ENCODE measurements around the gene POLR2I. TPM values are rescaled to one million over a fixed set of nuclear protein-coding genes. Genes with fewer than 3 reads are reported as not detected.

Gene POLR2I
- total RNA-seq, 1 experiment from 2014 or later: 146 TPM

DNA sequence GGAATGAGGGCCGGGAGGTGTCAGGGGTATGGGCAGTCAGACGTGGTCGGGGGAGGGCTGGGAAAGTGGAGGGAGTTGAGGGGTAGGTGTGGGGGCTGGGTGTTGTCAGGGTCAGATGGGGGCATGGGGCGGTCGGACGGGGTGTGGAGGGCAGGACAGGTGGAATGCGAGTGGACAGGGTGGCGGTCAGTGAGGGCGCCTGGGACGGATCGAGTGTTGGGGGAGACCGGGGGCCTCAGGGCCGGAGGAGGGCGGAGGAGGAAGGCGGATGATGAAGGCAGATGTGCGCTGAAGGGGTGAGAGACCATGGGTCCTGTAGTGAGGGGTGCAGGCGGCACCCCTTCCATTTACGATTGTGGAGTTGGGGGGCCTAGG lies 6.3 kb upstream of the POLR2I start:
- Histone ChIP-seq H2AFZ (ENCODE audit: low read length) (no peak overlapping the region), H2BK5ac (ENCODE audit: insufficient read length, low read length) (no peak overlapping the region), H4K20me1 (ENCODE audit: control insufficient read depth, insufficient read depth, insufficient read length) (no peaks in the 10 kb centered on the region), H2BK15ac (ENCODE audit: low read depth, low read length) (no peak overlapping the region), H2BK120ac (ENCODE audit: low read depth, low read length, poor library complexity, severe bottlenecking) (no peak overlapping the region), H3K4me1 (ENCODE audit: insufficient read depth, low read length) (no peaks in the 10 kb centered on the region), H4K8ac (replicated peaks; ENCODE audit: insufficient read length, low read depth, low read length) (no peak overlapping the region), H3K18ac (ENCODE audit: insufficient read length, low read depth, low read length) (no peak overlapping the region), H3K27ac (ENCODE audit: insufficient read length, low read depth, low read length) (no peak overlapping the region), H3T11ph (ENCODE audit: low read length) (no peak overlapping the region), H2AK5ac (ENCODE audit: insufficient read length, low read length) (no peak overlapping the region), H3K56ac (ENCODE audit: insufficient read length, low read depth, low read length) (no peak overlapping the region), H3K27me3 (ENCODE audit: insufficient read depth, low read length) (no peaks in the 10 kb centered on the region), H2BK12ac (ENCODE audit: insufficient read length, low read depth, low read length) (no peak overlapping the region), H3K79me1 (ENCODE audit: insufficient read depth, low read depth, low read length, poor library complexity, severe bottlenecking) (no peaks in the 10 kb centered on the region), H2BK20ac (ENCODE audit: low read depth, low read length, poor library complexity, severe bottlenecking) (no peak overlapping the region), H3K9me3 (ENCODE audit: control insufficient read depth, low read depth, low read length) (no peaks in the 10 kb centered on the region), H3K9ac (ENCODE audit: extremely low read depth, insufficient read length, low read length) (no peak overlapping the region), H3K23me2 (ENCODE audit: insufficient read length, low read depth, low read length, poor library complexity, severe bottlenecking) (peaks cover 3% of the 10 kb centered on the region), H3K4ac (ENCODE audit: low read depth, low read length) (no peak overlapping the region), H4K5ac (ENCODE audit: insufficient read length, low read depth, low read length) (no peak overlapping the region), H3K4me2 (ENCODE audit: insufficient read depth, insufficient read length, low read length) (no peak overlapping the region), H4K91ac (ENCODE audit: insufficient read length, low read depth, low read length) (no peak overlapping the region), H3K14ac (ENCODE audit: insufficient read depth, low read length) (no peak overlapping the region), H3K23ac (ENCODE audit: insufficient read length, low read depth, low read length) (no peak overlapping the region), H3K79me2 (ENCODE audit: insufficient read depth, low read length) (no peaks in the 10 kb centered on the region)
- Mint-ChIP-seq H3K36me3 (ENCODE audit: insufficient read depth in 1 of 3, low read depth in 3 of 3) (peaks cover 45 to 81% (median 76%) of the 10 kb centered on the region in 3 experiments; a peak in 6 of 7 replicates), H3K27ac (no peak overlapping the region), H3K4me3 (peak overlapping the region in 1 of 2 experiments; percentile 20; a peak in 1 of 5 replicates), H3K9me3 (no peaks in the 10 kb centered on the region), H3K4me1 (peaks cover 11 to 25% of the 10 kb centered on the region in 2 experiments), H3K27me3 (ENCODE audit: low read depth) (no peaks in the 10 kb centered on the region; the same call in 1 of the 2 replicates)
- no CpG with 5 or more reads among the region's 18 CpGs for WGBS (ENCODE audit: extremely low coverage, insufficient read length, low lambda C conversion rate)
- no peak for DNase-seq
- no peak for TF ChIP-seq CTCF (conservative IDR thresholded peaks at IDR 0.05)

All from H9 (cell line).